ENCODE results near the gene AMDHD2. TPM values are rescaled to one million over a fixed set of nuclear protein-coding genes. Genes with fewer than 3 reads are reported as not detected.

Gene AMDHD2
- total RNA-seq, 4 donors from 2014 or later = 11.6 to 23.9 (median 17.5) TPM

DNA sequence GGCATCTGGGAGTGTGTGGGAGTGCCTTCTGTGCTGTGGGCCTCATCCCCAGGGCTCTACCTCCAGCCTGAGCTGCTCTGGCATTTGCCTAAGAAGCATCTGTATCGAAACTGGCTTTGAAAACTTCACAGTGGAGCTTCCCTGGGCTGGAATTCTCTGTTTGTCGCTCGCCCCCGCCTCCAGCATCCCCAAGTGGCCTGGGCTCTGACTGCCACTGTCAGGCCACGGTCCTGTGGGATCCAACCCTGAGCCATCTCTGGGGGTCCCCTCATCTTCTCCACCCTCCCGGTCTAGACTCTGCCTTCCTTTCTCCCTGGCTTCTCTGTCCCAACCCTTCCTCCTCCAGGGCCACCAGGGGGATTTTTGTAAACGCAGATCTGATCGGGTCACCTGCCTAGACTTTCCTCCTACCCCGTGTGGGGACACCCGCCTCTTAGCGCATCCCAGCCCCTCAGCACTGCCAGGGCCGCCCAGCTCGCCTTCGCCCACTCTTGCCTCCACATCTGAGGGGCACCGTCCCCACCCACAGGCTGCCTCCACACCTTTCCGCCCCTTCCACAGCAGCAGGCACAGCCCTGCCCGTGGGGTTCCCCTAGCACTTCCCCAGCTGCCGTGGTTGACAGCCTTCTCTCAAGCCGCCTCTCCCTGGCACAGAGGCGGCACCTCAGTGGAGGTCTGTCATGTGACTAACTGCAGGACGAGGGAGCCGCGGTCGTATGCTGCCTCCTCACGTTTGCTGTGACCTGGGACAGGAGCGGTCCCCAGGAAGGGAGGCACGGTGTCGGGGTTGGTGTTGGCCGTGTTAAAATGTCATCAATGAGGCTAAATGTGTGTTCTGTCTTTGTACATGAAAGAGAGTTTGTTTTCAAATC, 33.3 kb upstream of the AMDHD2 start:
- Histone ChIP-seq H3K4me3 (no peak overlapping the region), H3K36me3 (peaks cover 0 to 7% (median 0%) of the 10 kb centered on the region in 3 donors), H3K9me3 (no peaks in the 10 kb centered on the region), H3K27me3 (no peaks in the 10 kb centered on the region), H3K4me1 (peaks cover 0 to 42% (median 7%) of the 10 kb centered on the region in 3 donors), H3K27ac (peak overlapping the region in 1 of 4 donors; percentile 0)
- 60 to 66% methylated on average over 13 to 14 of the region's 29 CpGs for WGBS, 2 donors
- TF ChIP-seq, protein P1, sequence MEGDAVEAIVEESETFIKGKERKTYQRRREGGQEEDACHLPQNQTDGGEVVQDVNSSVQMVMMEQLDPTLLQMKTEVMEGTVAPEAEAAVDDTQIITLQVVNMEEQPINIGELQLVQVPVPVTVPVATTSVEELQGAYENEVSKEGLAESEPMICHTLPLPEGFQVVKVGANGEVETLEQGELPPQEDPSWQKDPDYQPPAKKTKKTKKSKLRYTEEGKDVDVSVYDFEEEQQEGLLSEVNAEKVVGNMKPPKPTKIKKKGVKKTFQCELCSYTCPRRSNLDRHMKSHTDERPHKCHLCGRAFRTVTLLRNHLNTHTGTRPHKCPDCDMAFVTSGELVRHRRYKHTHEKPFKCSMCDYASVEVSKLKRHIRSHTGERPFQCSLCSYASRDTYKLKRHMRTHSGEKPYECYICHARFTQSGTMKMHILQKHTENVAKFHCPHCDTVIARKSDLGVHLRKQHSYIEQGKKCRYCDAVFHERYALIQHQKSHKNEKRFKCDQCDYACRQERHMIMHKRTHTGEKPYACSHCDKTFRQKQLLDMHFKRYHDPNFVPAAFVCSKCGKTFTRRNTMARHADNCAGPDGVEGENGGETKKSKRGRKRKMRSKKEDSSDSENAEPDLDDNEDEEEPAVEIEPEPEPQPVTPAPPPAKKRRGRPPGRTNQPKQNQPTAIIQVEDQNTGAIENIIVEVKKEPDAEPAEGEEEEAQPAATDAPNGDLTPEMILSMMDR (IDR thresholded peaks at IDR 0.05) = peak in 5 of 6 experiments; percentile 22 to 60 (median 40)
- no peak for TF ChIP-seq POLR2A (IDR thresholded peaks at IDR 0.05)
- DNase-seq = no peak
- intact Hi-C loops (cut with DNase I) = no loop called here

DNA sequence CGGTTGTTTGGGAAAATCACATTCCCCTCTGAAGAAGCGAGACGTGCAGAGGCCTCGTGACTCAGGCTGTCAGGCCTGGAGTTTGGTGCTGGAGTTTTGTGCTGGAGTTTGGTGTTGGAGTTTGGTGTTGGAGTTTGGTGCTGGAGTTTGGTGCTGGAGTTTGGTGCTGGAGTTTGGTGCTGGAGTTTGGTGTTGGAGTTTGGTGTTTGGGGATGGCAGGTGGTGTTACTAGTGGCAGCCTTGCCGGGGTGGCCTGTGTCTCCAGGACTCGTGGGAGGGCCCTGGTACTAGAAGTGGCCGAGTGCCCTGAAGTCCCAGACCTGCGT, 32.7 kb upstream of the AMDHD2 start:
- Histone ChIP-seq H3K27ac (no peak overlapping the region), H3K4me3 (no peak overlapping the region), H3K36me3 (peaks cover 0 to 7% (median 0%) of the 10 kb centered on the region in 3 donors), H3K9me3 (no peaks in the 10 kb centered on the region), H3K4me1 (peaks cover 0 to 38% (median 4%) of the 10 kb centered on the region in 3 donors), H3K27me3 (no peaks in the 10 kb centered on the region)
- no peak for DNase-seq
- TF ChIP-seq POLR2A (IDR thresholded peaks at IDR 0.05) = no peak
- TF ChIP-seq, protein P1 (IDR thresholded peaks at IDR 0.05) = no peak
- WGBS, 2 donors = 53 to 58% methylated on average over 4 to 8 of the region's 8 CpGs
- intact Hi-C loops (cut with DNase I) = no loop called here

GRCh38 chr16:2487903-2488531, 32.2 kb upstream of the AMDHD2 start:
- TF ChIP-seq POLR2A (IDR thresholded peaks at IDR 0.05) = no peak
- TF ChIP-seq, protein P1 (IDR thresholded peaks at IDR 0.05) = no peak
- WGBS, 2 donors = 72 to 84% methylated on average over 7 to 11 of the region's 15 CpGs
- H3K9me3 ChIP-seq = no peaks in the 10 kb centered on the region

DNA sequence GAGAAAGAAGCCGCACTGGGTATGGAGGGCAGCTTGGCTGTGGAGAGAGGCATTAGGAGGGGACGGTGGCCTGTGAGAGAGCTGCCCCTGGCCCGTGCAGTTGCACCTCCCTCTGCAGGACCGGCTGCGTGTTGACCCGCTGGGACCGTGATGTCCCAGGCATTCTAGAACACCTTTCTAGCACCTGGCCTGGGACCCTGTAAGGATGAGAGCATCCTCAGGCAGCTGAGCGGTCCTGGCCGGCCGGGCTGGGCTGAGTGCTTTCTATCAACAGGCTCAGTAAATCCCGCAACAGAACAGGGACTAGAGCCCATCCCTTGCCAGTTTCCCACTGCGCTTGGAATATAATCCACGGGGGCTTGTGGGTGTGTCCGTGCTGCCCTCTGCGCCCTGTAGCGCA, 30.6 kb upstream of the AMDHD2 start:
- Histone ChIP-seq H3K36me3 (peaks cover 0 to 7% (median 0%) of the 10 kb centered on the region in 3 donors), H3K27ac (no peak overlapping the region), H3K9me3 (no peaks in the 10 kb centered on the region), H3K27me3 (no peaks in the 10 kb centered on the region), H3K4me1 (peaks cover 0 to 17% (median 3%) of the 10 kb centered on the region in 3 donors), H3K4me3 (no peak overlapping the region)
- TF ChIP-seq POLR2A (IDR thresholded peaks at IDR 0.05) = no peak
- TF ChIP-seq, protein P1 (IDR thresholded peaks at IDR 0.05) = no peak
- 93 to 94% methylated on average over 9 of the region's 16 CpGs for WGBS, 2 donors
- intact Hi-C loops (cut with DNase I) = no loop called here
- DNase-seq = no peak

More at GRCh38 chr16:2487903-2488531, 32.2 kb upstream of the AMDHD2 start:
- no peaks in the 10 kb centered on the region for H3K27me3 ChIP-seq
- H3K27ac ChIP-seq = no peak overlapping the region
- DNase-seq = no peak
- peaks cover 0 to 33% (median 3%) of the 10 kb centered on the region in 3 donors for H3K4me1 ChIP-seq
- intact Hi-C loops (cut with DNase I) = no loop called here
- no peak overlapping the region for H3K4me3 ChIP-seq
- peaks cover 0 to 7% (median 0%) of the 10 kb centered on the region in 3 donors for H3K36me3 ChIP-seq
